Activated naive CD4-positive, alpha-beta T cell treated with anti-CD3 and anti-CD28 coated beads for 36 hours (primary cell): ENCODE measurements around the gene CIDEB. TPM values are rescaled to one million over a fixed set of nuclear protein-coding genes. Genes with fewer than 3 reads are reported as not detected.

Experiments used
- CTCF ChIA-PET: fragments of 350-600 bp; sonication (Branson Sonifier 250); formaldehyde crosslinking; loops from one replicate; lab custom pipeline; 2021; ENCODE audit warnings: antibody characterized with exemption; lab: Charles Lee
- DNase-seq: peaks from one replicate; pipeline ENCODE4 v3.0.0-alpha.2; 2020
- H3K27ac Mint-ChIP-seq: one replicate; pipeline ENCODE4 v1.8.0; 2021; ENCODE audit warnings: mild to moderate bottlenecking, mixed read lengths
- H3K27me3 Mint-ChIP-seq: one replicate; pipeline ENCODE4 v1.8.0; 2021; ENCODE audit warnings: low read depth, mixed read lengths
- H3K36me3 Mint-ChIP-seq: one replicate; pipeline ENCODE4 v1.8.0; 2021; ENCODE audit warnings: low read depth, mixed read lengths
- H3K4me1 Mint-ChIP-seq: one replicate; pipeline ENCODE4 v1.8.0; 2021; ENCODE audit warnings: low read depth, mixed read lengths
- H3K4me3 Mint-ChIP-seq: one replicate; pipeline ENCODE4 v1.8.0; 2021; ENCODE audit warnings: mild to moderate bottlenecking, moderate library complexity, mixed read lengths
- H3K9me3 Mint-ChIP-seq: one replicate; pipeline ENCODE4 v1.8.0; 2021; ENCODE audit warnings: mixed read lengths
- intact Hi-C: fragments of 100-400 bp; cut with micrococcal nuclease; formaldehyde crosslinking; loops from one replicate; pipeline ENCODE4 v1.15.1; 2023
- total RNA-seq, 2 experiments: library from RNA; stranded (reverse); gene quantifications; one replicate each; pipeline ENCODE4 v1.2.3, GENCODE V29; 2021

The CIDEB gene
- total RNA-seq, 2 experiments from 2014 or later: 10.9 to 15.1 TPM

- intact Hi-C loops: no loop called here
- Mint-ChIP-seq H3K27ac (no peak overlapping the region), H3K36me3 (peaks cover 8% of the 10 kb centered on the region), H3K9me3 (no peaks in the 10 kb centered on the region), H3K27me3 (no peaks in the 10 kb centered on the region), H3K4me1 (peaks cover 5% of the 10 kb centered on the region), H3K4me3 (no peak overlapping the region)
- DNase-seq: no peak
- CTCF ChIA-PET: interaction anchor here (2.3 kb wide), 1 partner anchor 16 kb away, joined by 7 read pairs; the partner anchor contains the start of gene RABGGTA
These were observed 52.3 kb downstream of the CIDEB start for GRCh38 chr14:24255438-24255837.

Other genes with a start within 250 kb of the CIDEB start
- not detected for gene CPNE6, start 236.4 kb downstream of the CIDEB start, total RNA-seq
- gene PCK2, start 213.7 kb downstream of the CIDEB start, total RNA-seq: 100 to 1,000 TPM; 117 TPM
- gene DCAF11, start 193.2 kb downstream of the CIDEB start, total RNA-seq: 10 to 100 TPM; 79.4 to 84.0 TPM
- gene NRL, start 193.0 kb downstream of the CIDEB start, total RNA-seq: 1 to 10 TPM; 1.7 to 1.9 TPM
- gene FITM1, start 177.3 kb downstream of the CIDEB start, total RNA-seq: under 1 TPM; 0.19 to 0.30 TPM
- 100 to 1,000 TPM; 406 to 416 TPM for gene PSME1, start 171.8 kb downstream of the CIDEB start, total RNA-seq
- 10 to 100 TPM; 38.4 to 38.9 TPM for gene EMC9, start 166.4 kb downstream of the CIDEB start, total RNA-seq
- gene PSME2, start 161.4 kb downstream of the CIDEB start, total RNA-seq: 100 to 1,000 TPM; 392 to 404 TPM
- gene RNF31, start 160.5 kb downstream of the CIDEB start, total RNA-seq: 10 to 100 TPM; 51.1 to 53.8 TPM
- 100 to 1,000 TPM; 202 to 212 TPM for gene IRF9, start 146.7 kb downstream of the CIDEB start, total RNA-seq
- gene REC8, start 135.9 kb downstream of the CIDEB start, total RNA-seq: 10 to 100 TPM; 19.3 to 22.3 TPM
- gene IPO4, start 119.2 kb downstream of the CIDEB start, total RNA-seq: 10 to 100 TPM; 64.2 to 74.5 TPM
- 10 to 100 TPM; 14.7 to 15.1 TPM for gene TM9SF1, start 112.5 kb downstream of the CIDEB start, total RNA-seq
- gene TSSK4, start 102.3 kb downstream of the CIDEB start, total RNA-seq: not detected
- gene CHMP4A, start 94.5 kb downstream of the CIDEB start, total RNA-seq: 10 to 100 TPM; 65.2 to 66.5 TPM
- 10 to 100 TPM; 10.2 to 13.6 TPM for gene MDP1, start 91.9 kb downstream of the CIDEB start, total RNA-seq
- gene NEDD8, start 75.6 kb downstream of the CIDEB start, total RNA-seq: 100 to 1,000 TPM; 172 to 196 TPM
- 10 to 100 TPM; 60.5 to 63.7 TPM for gene GMPR2, start 75.0 kb downstream of the CIDEB start, total RNA-seq
- 100 to 1,000 TPM; 117 to 128 TPM for gene TINF2, start 65.4 kb downstream of the CIDEB start, total RNA-seq
- 10 to 100 TPM; 13.5 to 13.8 TPM for gene TGM1, start 44.8 kb downstream of the CIDEB start, total RNA-seq
- 10 to 100 TPM; 74.9 to 76.2 TPM for gene RABGGTA, start 36.4 kb downstream of the CIDEB start, total RNA-seq
- 10 to 100 TPM; 11.8 to 13.8 TPM for gene DHRS1, start 8.2 kb downstream of the CIDEB start, total RNA-seq
- 10 to 100 TPM; 24.8 to 26.4 TPM for gene NOP9, start 8.1 kb downstream of the CIDEB start, total RNA-seq
- gene LTB4R2, start 2.2 kb upstream of the CIDEB start, total RNA-seq: 10 to 100 TPM; 12.2 to 12.8 TPM
- gene LTB4R, start 3.5 kb upstream of the CIDEB start, total RNA-seq: 10 to 100 TPM; 10.6 to 11.4 TPM
- 1 to 10 TPM; 1.6 to 2.4 TPM for gene ADCY4, start 27.1 kb upstream of the CIDEB start, total RNA-seq
- gene RIPK3, start 32.0 kb upstream of the CIDEB start, total RNA-seq: 1 to 10 TPM; 5.9 to 7.6 TPM
- under 1 TPM in 1 of 2 experiments, not detected in 1; 0.15 TPM for gene NFATC4, start 60.2 kb upstream of the CIDEB start, total RNA-seq
- under 1 TPM in 1 of 2 experiments, not detected in 1; 0.02 TPM for gene NYNRIN, start 91.0 kb upstream of the CIDEB start, total RNA-seq
- 1 to 10 TPM; 7.7 to 8.6 TPM for gene CBLN3, start 121.7 kb upstream of the CIDEB start, total RNA-seq
- gene KHNYN, start 122.0 kb upstream of the CIDEB start, total RNA-seq: 10 to 100 TPM; 59.8 to 62.5 TPM
- 10 to 100 TPM; 70.5 to 72.4 TPM for gene SDR39U1, start 134.8 kb upstream of the CIDEB start, total RNA-seq
- gene CMA1, start 200.3 kb upstream of the CIDEB start, total RNA-seq: 1 to 10 TPM; 1.2 to 2.1 TPM